ENCODE results near the gene SGCG.
"Not testable (repeated sequence)": the region's sequence is repeated elsewhere in the genome, so short reads cannot be mapped to it uniquely, and the experiment has no call there.

Gene SGCG

GRCh38 chr13:23231241-23231640 is 50.5 kb downstream of the SGCG start:
- DNase-seq = no peak

DNA sequence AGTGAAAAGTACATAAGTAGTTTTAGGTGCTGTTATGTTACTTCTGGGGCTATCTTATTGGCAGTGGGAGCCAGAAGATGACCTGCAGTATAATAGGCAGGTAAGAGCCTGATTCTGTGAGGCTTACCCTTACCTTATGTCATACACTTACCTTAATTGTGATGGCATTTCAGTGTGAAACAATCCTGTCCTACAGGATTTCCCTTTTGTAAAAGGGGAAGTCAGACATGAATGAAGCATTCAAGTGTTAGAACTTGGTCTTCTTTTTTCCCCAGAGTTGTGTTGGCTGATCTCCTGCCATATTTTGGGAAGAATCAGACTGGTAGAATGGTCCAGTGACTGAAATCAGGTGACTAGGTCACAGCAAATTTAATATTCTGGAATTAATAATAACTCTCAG is 55.2 kb downstream of the SGCG start:
- no peak for DNase-seq

DNA sequence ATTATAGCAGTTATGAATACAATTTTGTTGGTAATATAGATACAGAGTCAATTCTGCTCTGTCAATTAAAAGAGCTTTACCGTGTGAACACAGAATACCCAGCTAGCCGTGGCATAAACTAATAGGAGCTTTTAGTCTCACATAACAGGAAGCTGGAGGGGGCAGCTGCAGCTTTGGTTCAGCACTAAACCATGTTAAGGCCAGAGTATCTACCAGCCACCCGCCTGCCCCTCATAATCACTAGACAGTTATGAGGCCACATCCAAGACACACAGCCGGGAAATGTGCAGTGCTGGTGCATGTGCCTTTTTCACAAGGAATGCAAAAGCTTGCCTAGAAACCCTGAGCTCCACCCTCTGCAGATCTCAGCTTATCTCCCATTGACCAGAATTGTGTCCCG is 62.3 kb downstream of the SGCG start:
- DNase-seq = no peak

GRCh38 chr13:23248410-23248809 is 67.6 kb downstream of the SGCG start:
- not testable (repeated sequence) for DNase-seq

GRCh38 chr13:23254506-23254905 is 73.7 kb downstream of the SGCG start:
- DNase-seq = no peak

DNA sequence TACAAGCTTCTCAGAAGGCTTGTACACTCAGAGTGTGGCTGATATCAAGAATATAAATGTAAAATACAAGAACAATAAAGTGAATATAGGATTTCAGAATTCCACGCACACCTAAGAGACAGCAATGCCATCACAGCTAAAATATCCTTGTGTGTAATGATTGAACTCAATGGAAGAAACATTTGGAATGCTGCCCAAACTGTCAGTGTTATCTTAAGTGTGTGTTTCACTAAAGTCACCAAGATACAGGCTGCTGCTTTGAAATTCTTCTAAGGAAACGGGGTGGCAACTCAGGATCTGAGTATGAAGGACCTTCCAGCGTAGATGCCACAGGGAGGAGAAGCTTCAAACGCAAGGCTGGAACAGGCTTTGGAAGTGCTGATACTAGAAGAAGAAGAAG is 86.8 kb downstream of the SGCG start:
- no peak for DNase-seq

- DNase-seq = peak in 1 of 2 donors; percentile 3
These were observed 87.7 kb downstream of the SGCG start for GRCh38 chr13:23268441-23268840.

DNA sequence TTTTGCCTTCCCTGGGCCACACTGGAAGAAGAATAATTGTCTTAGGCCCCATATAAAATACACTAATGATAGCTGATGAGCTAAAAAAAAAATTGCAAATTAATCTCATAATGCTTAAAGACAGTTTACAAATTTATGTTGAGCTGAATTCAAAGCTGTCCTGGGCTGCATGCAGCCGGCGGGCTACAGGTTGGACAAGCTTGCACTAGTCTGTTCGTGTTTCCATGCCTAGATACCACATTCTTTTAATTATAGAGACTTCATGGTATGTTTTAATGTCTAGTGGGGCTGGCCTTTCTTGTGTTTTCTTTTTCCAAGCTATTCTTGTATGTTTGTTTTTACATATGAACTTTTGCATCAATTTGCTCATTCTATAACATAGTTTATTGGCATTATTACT is 90.6 kb downstream of the SGCG start:
- DNase-seq = no peak

- no peak for DNase-seq
These were observed 92.7 kb downstream of the SGCG start for GRCh38 chr13:23273498-23273897.

- no peak for DNase-seq
These were observed 98.5 kb downstream of the SGCG start for GRCh38 chr13:23279321-23279720.

DNA sequence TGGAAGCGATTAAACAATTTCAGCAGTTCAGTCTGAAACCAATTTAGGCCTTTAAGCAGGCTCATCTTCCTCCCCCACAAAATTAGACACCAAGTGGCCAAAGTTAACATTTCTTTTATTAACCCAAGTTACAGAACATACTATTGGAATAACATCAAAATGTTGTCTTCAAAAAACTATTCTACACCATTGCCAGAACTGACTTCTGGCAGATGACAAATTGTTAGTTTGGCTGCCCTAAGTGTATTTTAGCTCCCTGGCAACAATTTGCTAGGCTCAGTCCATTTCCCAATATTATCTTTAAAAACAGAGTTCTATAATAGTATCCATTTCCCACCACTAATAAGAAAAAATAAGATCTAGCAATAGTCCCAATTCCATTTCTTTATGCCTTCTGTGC is 107.8 kb downstream of the SGCG start:
- no peak for DNase-seq

- DNase-seq = no peak
These were observed 108.2 kb downstream of the SGCG start for GRCh38 chr13:23288995-23289394.

DNA sequence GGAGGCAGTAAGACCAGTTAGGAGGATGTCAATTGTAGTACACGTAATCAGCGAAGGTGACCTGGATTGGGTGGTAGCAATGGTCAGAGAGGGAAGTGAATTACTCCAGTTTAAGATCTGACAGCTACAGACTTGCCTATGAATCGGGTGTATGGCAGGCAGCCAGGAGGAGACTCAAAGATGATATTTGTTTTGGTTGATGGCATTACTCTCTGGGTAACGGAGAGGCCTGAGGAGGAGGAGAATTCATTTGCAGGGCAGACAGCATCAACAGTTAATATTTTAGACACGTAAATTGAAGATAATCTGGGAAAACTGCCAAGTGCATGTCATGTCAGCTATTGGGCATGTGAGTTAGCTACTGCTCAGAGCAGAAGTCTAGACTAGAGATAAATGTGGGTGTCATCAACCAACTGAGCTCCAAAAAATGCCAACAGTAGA is 109.2 kb downstream of the SGCG start:
- DNase-seq = no peak

- DNase-seq = no peak
These were observed 111.8 kb downstream of the SGCG start for GRCh38 chr13:23292586-23292985.

- DNase-seq = not testable (repeated sequence)
These were observed 134.1 kb downstream of the SGCG start for GRCh38 chr13:23314837-23315236.

GRCh38 chr13:23319883-23320224 is 139.1 kb downstream of the SGCG start:
- DNase-seq = no peak

- no peak for DNase-seq
These were observed 140.3 kb downstream of the SGCG start for GRCh38 chr13:23320926-23321534.

- no peak for DNase-seq
These were observed 140.9 kb downstream of the SGCG start for GRCh38 chr13:23321535-23322241.

DNA sequence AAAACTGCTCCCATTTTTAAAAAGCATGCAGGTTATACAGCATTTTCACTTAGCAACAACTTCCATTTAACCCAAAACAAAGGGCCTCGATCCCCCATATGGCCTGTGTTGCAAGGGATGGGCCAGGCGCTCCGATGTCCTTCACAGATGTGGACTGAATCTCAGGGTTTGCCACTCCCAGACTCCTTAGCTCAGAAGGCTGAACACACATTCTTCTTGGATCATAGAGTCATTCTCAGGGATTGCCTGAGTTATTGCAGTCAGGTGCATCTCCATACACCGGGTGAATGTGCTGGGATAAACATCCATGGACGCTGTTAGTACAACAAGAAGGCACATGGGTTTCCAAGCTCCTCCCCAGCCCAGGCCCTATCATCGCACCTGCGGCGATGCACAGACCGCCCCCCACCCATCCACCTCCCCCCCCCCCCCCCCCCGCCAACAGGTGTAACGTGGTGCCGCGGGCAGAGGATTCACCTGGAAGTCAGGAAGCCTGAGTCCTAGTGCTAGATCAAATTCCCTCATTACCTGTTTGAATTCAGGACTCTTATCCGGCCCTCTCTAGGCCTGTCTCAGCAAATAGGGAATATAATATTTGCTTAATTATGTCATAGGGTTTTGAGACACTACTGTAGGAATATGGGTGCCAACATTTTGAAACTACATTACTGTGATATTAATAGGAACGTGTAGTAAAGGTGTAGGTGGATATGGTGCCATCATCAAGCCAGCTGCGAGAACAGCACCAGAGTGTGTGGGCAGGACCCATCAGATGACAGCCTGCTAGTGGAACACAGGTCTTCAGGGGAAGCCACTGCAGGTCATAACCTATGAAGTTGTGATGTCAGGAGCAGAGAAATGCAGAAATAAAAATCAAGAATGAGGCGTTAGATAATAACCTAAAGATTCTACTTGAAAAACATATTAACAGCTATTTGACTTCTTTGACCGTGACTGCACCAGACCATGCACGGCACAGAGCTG is 141.9 kb downstream of the SGCG start:
- no peak for DNase-seq

DNA sequence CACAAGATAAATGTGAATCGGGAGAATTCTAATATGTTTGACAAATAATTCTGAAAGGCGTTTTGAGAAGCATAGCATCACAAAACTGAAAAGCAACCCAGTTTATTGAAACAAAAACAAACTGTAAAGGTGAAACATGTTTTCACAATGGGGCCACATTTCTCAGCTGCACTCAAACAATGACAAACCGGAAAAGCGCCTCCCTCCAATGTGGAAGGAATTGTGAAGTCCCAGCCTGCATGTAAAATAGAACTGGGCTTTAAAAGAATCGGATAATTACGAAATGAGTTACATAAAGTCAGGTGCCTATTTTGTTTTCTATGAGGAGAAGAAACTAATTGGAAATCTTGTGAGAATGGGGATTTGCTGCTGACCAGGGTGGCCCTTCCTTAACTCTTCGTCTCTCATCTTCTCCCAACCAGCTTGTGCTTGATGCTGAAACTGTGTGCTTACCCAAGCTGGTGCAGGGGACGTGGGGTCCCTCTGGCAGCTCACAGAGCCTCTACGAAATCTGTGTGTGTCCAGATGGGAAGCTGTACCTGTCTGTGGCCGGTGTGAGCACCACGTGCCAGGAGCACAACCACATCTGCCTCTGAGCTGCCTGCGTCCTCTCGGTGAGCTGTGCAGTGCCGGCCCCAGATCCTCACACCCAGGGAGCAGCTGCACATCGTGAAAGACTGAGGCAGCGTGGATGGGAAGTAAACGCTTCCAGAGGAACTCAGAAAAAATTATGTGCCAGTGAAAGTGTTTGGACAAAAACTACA is 143.3 kb downstream of the SGCG start:
- DNase-seq = no peak

DNA sequence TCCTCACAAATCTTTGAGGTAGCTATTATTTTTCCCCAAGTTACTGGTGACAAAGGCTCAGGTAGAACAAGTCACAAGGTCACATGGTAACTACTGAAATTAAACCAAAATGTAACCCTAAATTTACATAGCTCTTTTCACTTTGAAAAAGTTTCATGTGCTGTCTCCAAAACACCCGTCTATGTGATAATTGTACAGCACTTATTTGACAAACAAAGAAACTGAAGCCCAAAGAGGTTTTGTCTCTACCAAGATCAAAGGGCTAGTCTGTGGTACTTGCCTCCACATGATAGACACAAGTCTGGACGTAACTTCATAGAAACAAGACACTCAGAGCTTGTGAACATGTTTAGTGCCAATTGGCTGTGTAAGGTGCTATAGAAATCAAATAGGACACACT is 144.4 kb downstream of the SGCG start:
- no peak for DNase-seq

GRCh38 chr13:23330356-23330755 is 149.6 kb downstream of the SGCG start:
- DNase-seq = no peak

DNA sequence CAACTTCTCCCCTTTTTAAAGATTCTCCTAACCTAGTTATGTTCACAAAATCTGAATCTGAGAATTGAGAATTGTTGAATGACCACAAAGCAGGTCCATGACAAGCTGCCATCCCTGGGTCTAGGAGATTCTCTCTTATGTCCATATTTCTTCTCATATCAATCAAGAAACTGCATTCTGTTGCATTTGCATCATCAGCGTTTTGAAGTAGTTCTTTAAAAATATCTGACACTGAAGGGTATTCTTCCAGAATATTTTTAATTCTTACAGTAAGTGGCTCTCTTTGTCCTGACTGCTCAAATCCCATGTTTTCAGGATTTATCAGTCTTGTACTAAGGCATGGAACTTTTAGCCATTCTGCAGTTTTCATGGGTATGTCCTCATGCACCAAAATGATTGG is 158.4 kb downstream of the SGCG start:
- DNase-seq = no peak
